Tibial artery (tissue), 4 donors: ENCODE data around the gene FGL2.
"Not testable (repeated sequence)": the region's sequence is repeated elsewhere in the genome, so short reads cannot be mapped to it uniquely, and the experiment has no call there.

ENCODE experiments used
- DNase-seq, 2 donors: peaks; one replicate each; pipeline ENCODE4 v3.0.0-alpha.2; 2019
- H3K27ac ChIP-seq, 2 donors: fragments of 200-600 bp; sonication (generic) in 1 of 2; 1 replicate in 1 of 2; 2 replicates in 1 of 2; pipeline ENCODE4 v1.5.1; 2018 to 2019; ENCODE audit warnings: mild to moderate bottlenecking in 1 of 2
- H3K27me3 ChIP-seq, 2 donors: fragments of 200-600 bp; sonication (generic) in 1 of 2; one replicate each; pipeline versions ENCODE4 v1.5.1 to v1.6.0; 2016 to 2019
- H3K36me3 ChIP-seq, 3 donors: fragments of 200-600 bp; sonication (generic) in 2 of 3; one replicate each; pipeline ENCODE4 v1.5.1; 2016 to 2019; ENCODE audit warnings: mild to moderate bottlenecking in 2 of 3
- H3K4me1 ChIP-seq, 4 donors: fragments of 200-600 bp; sonication (generic) in 2 of 4; 1 replicate in 3 of 4; 2 replicates in 1 of 4; pipeline ENCODE4 v1.5.1; 2016 to 2019
- H3K4me3 ChIP-seq, 2 donors: fragments of 200-600 bp; sonication (generic) in 1 of 2; 1 replicate in 1 of 2; 2 replicates in 1 of 2; pipeline ENCODE4 v1.5.1; 2018 to 2019; ENCODE audit warnings: mild to moderate bottlenecking in 2 of 2
- H3K9me3 ChIP-seq, 3 donors: fragments of 200-600 bp; sonication (generic) in 1 of 3; one replicate each; pipeline ENCODE4 v1.5.1; 2016 to 2019
- CTCF ChIP-seq, 2 experiments: fragments of 200-600 bp in 1 of 2; fragments of 450-650 bp in 1 of 2; IDR thresholded peaks; one replicate each; pipeline ENCODE4 v1.5.1; 2017 to 2019; ENCODE audit warnings: antibody characterized with exemption in 2 of 2, mild to moderate bottlenecking in 1 of 2, moderate library complexity in 1 of 2
- intact Hi-C: fragments of 100-400 bp; cut with DNase I; formaldehyde crosslinking; loops from one replicate; pipeline ENCODE4 v1.15.0; 2023; ENCODE audit warnings: low total_unique reads

Gene FGL2

GRCh38 chr7:77157446-77157845 is 42.2 kb downstream of the FGL2 start:
- intact Hi-C loops: no loop called here
- no peak overlapping the region for H3K27ac ChIP-seq
- no peaks in the 10 kb centered on the region for H3K27me3 ChIP-seq
- H3K4me3 ChIP-seq: no peak overlapping the region
- no peaks in the 10 kb centered on the region for H3K9me3 ChIP-seq
- H3K36me3 ChIP-seq: no peaks in the 10 kb centered on the region
- DNase-seq: no peak
- peaks cover 0 to 8% (median 0%) of the 10 kb centered on the region in 4 donors for H3K4me1 ChIP-seq
- no peak for TF ChIP-seq CTCF (IDR thresholded peaks at IDR 0.05)

- H3K4me3 ChIP-seq, H3K27me3 ChIP-seq, H3K9me3 ChIP-seq, intact Hi-C loops, H3K36me3 ChIP-seq, H3K4me1 ChIP-seq, H3K27ac ChIP-seq, DNase-seq: not testable (repeated sequence)
Observed at GRCh38 chr7:77157034-77157433, 42.6 kb downstream of the FGL2 start.

- DNase-seq, H3K36me3 ChIP-seq, H3K27ac ChIP-seq: not testable (repeated sequence)
Observed at GRCh38 chr7:77155601-77156377, 43.8 kb downstream of the FGL2 start.

GRCh38 chr7:77154917-77155464 is 44.6 kb downstream of the FGL2 start:
- DNase-seq, H3K4me3 ChIP-seq, H3K4me1 ChIP-seq, intact Hi-C loops, H3K27ac ChIP-seq, H3K36me3 ChIP-seq, H3K27me3 ChIP-seq, H3K9me3 ChIP-seq: not testable (repeated sequence)

More at GRCh38 chr7:77155601-77156377, 43.8 kb downstream of the FGL2 start:
- H3K4me3 ChIP-seq, intact Hi-C loops, H3K9me3 ChIP-seq, H3K4me1 ChIP-seq, H3K27me3 ChIP-seq: not testable (repeated sequence)

GRCh38 chr7:77152232-77152631 is 47.4 kb downstream of the FGL2 start:
- H3K4me3 ChIP-seq, H3K27ac ChIP-seq, H3K4me1 ChIP-seq, intact Hi-C loops, H3K27me3 ChIP-seq, H3K9me3 ChIP-seq, H3K36me3 ChIP-seq: not testable (repeated sequence)
- peak in 1 of 2 donors; percentile 19 for DNase-seq
